Tongue (tissue), 2 donors: ENCODE measurements around the gene DOC2A. TPM values are rescaled to one million over a fixed set of nuclear protein-coding genes. Genes with fewer than 3 reads are reported as not detected.
"Not testable (repeated sequence)": the region's sequence is repeated elsewhere in the genome, so short reads cannot be mapped to it uniquely, and the experiment has no call there.

Experiments used
- DNase-seq: peaks from one replicate; pipeline ENCODE4 v3.0.0-alpha.2; 2015
- total RNA-seq: library from RNA; depleted of rRNA; stranded (reverse); fragments of >200 nt; gene quantifications from one replicate; pipeline ENCODE4 v1.2.3, GENCODE V29; 2014

The DOC2A gene
- total RNA-seq, 1 donor from 2014 or later, result 1.0 TPM

GRCh38 chr16:30027588-30028437 is 17.0 kb upstream of the DOC2A start:
- no peak for DNase-seq

- no peak for DNase-seq
Measured at GRCh38 chr16:30026449-30026848, 15.6 kb upstream of the DOC2A start.

GRCh38 chr16:30025574-30025973 is 14.7 kb upstream of the DOC2A start:
- DNase-seq, result no peak

GRCh38 chr16:30025156-30025555 is 14.3 kb upstream of the DOC2A start:
- no peak for DNase-seq

- no peak for DNase-seq
Measured at GRCh38 chr16:30024451-30024850, 13.6 kb upstream of the DOC2A start.

GRCh38 chr16:30023586-30023985 is 12.8 kb upstream of the DOC2A start:
- no peak for DNase-seq

GRCh38 chr16:30022887-30023286 is 12.1 kb upstream of the DOC2A start, which contains the start of gene C16orf92:
C16orf92 (plus strand) TSS chr16:30023198; CDS start chr16:30023341, 143 bp downstream.
- no peak for DNase-seq

GRCh38 chr16:30018731-30019158 is 7.9 kb upstream of the DOC2A start:
- no peak for DNase-seq

- DNase-seq, result not testable (repeated sequence)
Measured at GRCh38 chr16:30017937-30018336, 7.1 kb upstream of the DOC2A start.

GRCh38 chr16:30017277-30017656 is 6.4 kb upstream of the DOC2A start:
- DNase-seq, result no peak

GRCh38 chr16:30016555-30017276 is 5.9 kb upstream of the DOC2A start:
- no peak for DNase-seq

- DNase-seq, result not testable (repeated sequence)
Measured at GRCh38 chr16:30015450-30015849, 4.6 kb upstream of the DOC2A start.

GRCh38 chr16:30012598-30012997 is 1.8 kb upstream of the DOC2A start:
- DNase-seq, result not testable (repeated sequence)

GRCh38 chr16:30011714-30012504 is 1.1 kb upstream of the DOC2A start:
- no peak for DNase-seq

- DNase-seq, result no peak
Measured at GRCh38 chr16:30009990-30010843, 610 bp downstream of the DOC2A start.

GRCh38 chr16:30009085-30009862 is 1.6 kb downstream of the DOC2A start:
- no peak for DNase-seq

- no peak for DNase-seq
Measured at GRCh38 chr16:30007378-30007895, 3.4 kb downstream of the DOC2A start.

GRCh38 chr16:30006659-30007377 is 4.0 kb downstream of the DOC2A start:
- no peak for DNase-seq

GRCh38 chr16:30006095-30006473 is 4.7 kb downstream of the DOC2A start:
- no peak for DNase-seq
